NB4 (cell line): Measurements from ENCODE around the gene PCSK5.
"Not testable (repeated sequence)": the region's sequence is repeated elsewhere in the genome, so short reads cannot be mapped to it uniquely, and the experiment has no call there.

Experiments
- DNase-seq: peaks from one replicate; pipeline ENCODE4 v3.0.0; 2010; ENCODE audit warnings: low read depth
- H3K4me3 ChIP-seq: one replicate; pipeline ENCODE4 v1.5.1; 2011; ENCODE audit warnings: mild to moderate bottlenecking, low read depth, low read length, moderate library complexity
- CTCF ChIP-seq: IDR thresholded peaks from one replicate; pipeline ENCODE4 v1.5.1; 2012; ENCODE audit warnings: low read depth, low read length
- MAX ChIP-seq: IDR thresholded peaks from 2 replicates; pipeline ENCODE4 v1.6.1; 2011; ENCODE audit warnings: low read depth, low read length
- MYC ChIP-seq: IDR thresholded peaks from 2 replicates; pipeline ENCODE4 v1.6.1; 2011; ENCODE audit warnings: low read depth, low read length
- POLR2A ChIP-seq: IDR thresholded peaks from 2 replicates; pipeline ENCODE4 v1.6.1; 2011; ENCODE audit warnings: mild to moderate bottlenecking; ENCODE audit not compliant: insufficient read length; ENCODE audit errors: extremely low read depth

The PCSK5 gene

GRCh38 chr9:76322810-76323209 lies 432.3 kb downstream of the PCSK5 start:
- TF ChIP-seq CTCF (no peak), POLR2A (no peak), MYC (no peak), MAX (no peak)
- H3K4me3 ChIP-seq = no peak overlapping the region
- no peak for DNase-seq

- DNase-seq = no peak
- TF ChIP-seq POLR2A = no peak
- no peak for TF ChIP-seq MAX
- no peak for TF ChIP-seq CTCF
- no peak for TF ChIP-seq MYC
- H3K4me3 ChIP-seq = no peak overlapping the region
Observed at GRCh38 chr9:76323490-76323889, 433.0 kb downstream of the PCSK5 start.

GRCh38 chr9:76324030-76324429 lies 433.6 kb downstream of the PCSK5 start:
- not testable (repeated sequence) for DNase-seq, H3K4me3 ChIP-seq

GRCh38 chr9:76330034-76330433 lies 439.6 kb downstream of the PCSK5 start:
- TF ChIP-seq POLR2A = no peak
- TF ChIP-seq MYC = no peak
- no peak for TF ChIP-seq MAX
- no peak for TF ChIP-seq CTCF
- H3K4me3 ChIP-seq = no peak overlapping the region
- no peak for DNase-seq

- no peak for DNase-seq
- TF ChIP-seq CTCF (no peak), POLR2A (no peak), MAX (no peak), MYC (no peak)
- H3K4me3 ChIP-seq = no peak overlapping the region
Observed at GRCh38 chr9:76333388-76333787, 442.9 kb downstream of the PCSK5 start.

GRCh38 chr9:76333964-76334363 lies 443.5 kb downstream of the PCSK5 start:
- TF ChIP-seq CTCF (no peak), POLR2A (no peak), MAX (no peak), MYC (no peak)
- peak; percentile 18 for DNase-seq
- no peak overlapping the region for H3K4me3 ChIP-seq
